Lower lobe of right lung (tissue), 2 donors: ENCODE measurements around the gene USP21. TPM values are rescaled to one million over a fixed set of nuclear protein-coding genes. Genes with fewer than 3 reads are reported as not detected.

ENCODE experiments used
- ATAC-seq, 2 donors: fragments of 200-7000 bp; cut with Tn5 transposase; one replicate each; pipeline ENCODE4 v1.9.1; 2020 to 2022; ENCODE audit warnings: mild to moderate bottlenecking in 2 of 2, moderate library complexity in 2 of 2
- DNase-seq: peaks from one replicate; pipeline ENCODE4 v3.0.0-alpha.2; 2020
- H3K27ac ChIP-seq: fragments of 200-600 bp; one replicate; pipeline ENCODE4 v1.8.0; 2022
- H3K27me3 ChIP-seq: fragments of 200-600 bp; one replicate; pipeline ENCODE4 v1.8.0; 2022; ENCODE audit warnings: low read depth
- H3K36me3 ChIP-seq: fragments of 200-600 bp; one replicate; pipeline ENCODE4 v1.8.0; 2022; ENCODE audit warnings: mild to moderate bottlenecking
- H3K4me1 ChIP-seq: fragments of 200-600 bp; one replicate; pipeline ENCODE4 v1.8.0; 2022
- H3K4me3 ChIP-seq: fragments of 200-600 bp; one replicate; pipeline ENCODE4 v1.8.0; 2022; ENCODE audit warnings: mild to moderate bottlenecking
- H3K9me3 ChIP-seq: fragments of 200-600 bp; one replicate; pipeline ENCODE4 v1.8.0; 2022
- intact Hi-C: fragments of 100-400 bp; cut with DNase I; formaldehyde crosslinking; loops from one replicate; pipeline ENCODE4 v1.11.0; 2022
- total RNA-seq: library from RNA; stranded (reverse); fragmentation: NEBNext Ultra II Directional; extraction: Animal tissue kit (Norgen Biotek cat#: 25700); gene quantifications from one replicate; pipeline ENCODE4 v1.2.1, GENCODE V29; 2021
- TF ChIP-seq, protein P1 (sequence below): fragments of 200-600 bp; IDR thresholded peaks from one replicate; pipeline ENCODE4 v1.8.0; 2022; ENCODE audit warnings: antibody characterized with exemption, mild to moderate bottlenecking
- donor health status: DM: no; HTN: yes; CAD: no; lungs with severe emphysema.

The USP21 gene
- total RNA-seq, 1 donor from 2014 or later, result 32.2 TPM

- no peak for DNase-seq
- H3K36me3 ChIP-seq, result peaks cover 53% of the 10 kb centered on the region
- H3K27ac ChIP-seq, result no peak overlapping the region
Observed at GRCh38 chr1:161162052-161162451, 2.8 kb downstream of the USP21 start.

DNA sequence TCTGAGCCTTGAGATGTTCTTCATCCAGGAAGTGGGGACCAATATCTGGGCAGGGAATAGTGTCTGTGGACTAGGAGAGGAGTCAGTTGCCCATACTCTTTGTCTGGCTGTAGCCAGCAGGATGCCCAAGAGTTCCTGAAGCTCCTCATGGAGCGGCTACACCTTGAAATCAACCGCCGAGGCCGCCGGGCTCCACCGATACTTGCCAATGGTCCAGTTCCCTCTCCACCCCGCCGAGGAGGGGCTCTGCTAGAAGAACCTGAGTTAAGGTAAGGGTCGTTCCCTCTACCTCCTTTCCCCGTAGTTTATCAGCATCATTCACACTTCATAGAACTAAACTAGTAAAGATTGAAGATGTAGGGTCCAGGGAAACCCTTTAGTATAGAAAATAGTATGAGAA, 3.5 kb downstream of the USP21 start:
- H3K27me3 ChIP-seq, result no peaks in the 10 kb centered on the region
- no peak overlapping the region for H3K4me3 ChIP-seq
- H3K4me1 ChIP-seq, result peaks cover 55% of the 10 kb centered on the region
- DNase-seq, result no peak
- H3K27ac ChIP-seq, result no peak overlapping the region
- ATAC-seq, result no peak
- TF ChIP-seq, protein P1, sequence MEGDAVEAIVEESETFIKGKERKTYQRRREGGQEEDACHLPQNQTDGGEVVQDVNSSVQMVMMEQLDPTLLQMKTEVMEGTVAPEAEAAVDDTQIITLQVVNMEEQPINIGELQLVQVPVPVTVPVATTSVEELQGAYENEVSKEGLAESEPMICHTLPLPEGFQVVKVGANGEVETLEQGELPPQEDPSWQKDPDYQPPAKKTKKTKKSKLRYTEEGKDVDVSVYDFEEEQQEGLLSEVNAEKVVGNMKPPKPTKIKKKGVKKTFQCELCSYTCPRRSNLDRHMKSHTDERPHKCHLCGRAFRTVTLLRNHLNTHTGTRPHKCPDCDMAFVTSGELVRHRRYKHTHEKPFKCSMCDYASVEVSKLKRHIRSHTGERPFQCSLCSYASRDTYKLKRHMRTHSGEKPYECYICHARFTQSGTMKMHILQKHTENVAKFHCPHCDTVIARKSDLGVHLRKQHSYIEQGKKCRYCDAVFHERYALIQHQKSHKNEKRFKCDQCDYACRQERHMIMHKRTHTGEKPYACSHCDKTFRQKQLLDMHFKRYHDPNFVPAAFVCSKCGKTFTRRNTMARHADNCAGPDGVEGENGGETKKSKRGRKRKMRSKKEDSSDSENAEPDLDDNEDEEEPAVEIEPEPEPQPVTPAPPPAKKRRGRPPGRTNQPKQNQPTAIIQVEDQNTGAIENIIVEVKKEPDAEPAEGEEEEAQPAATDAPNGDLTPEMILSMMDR, result no peak
- H3K9me3 ChIP-seq, result no peaks in the 10 kb centered on the region
- H3K36me3 ChIP-seq, result peaks cover 45% of the 10 kb centered on the region
- intact Hi-C loops, result no loop called here

More at GRCh38 chr1:161162052-161162451, 2.8 kb downstream of the USP21 start:
- Histone ChIP-seq H3K9me3 (no peaks in the 10 kb centered on the region), H3K4me3 (no peak overlapping the region), H3K27me3 (no peaks in the 10 kb centered on the region), H3K4me1 (peaks cover 48% of the 10 kb centered on the region)
- TF ChIP-seq, protein P1, result no peak
- intact Hi-C loops, result no loop called here
- ATAC-seq, result no peak

DNA sequence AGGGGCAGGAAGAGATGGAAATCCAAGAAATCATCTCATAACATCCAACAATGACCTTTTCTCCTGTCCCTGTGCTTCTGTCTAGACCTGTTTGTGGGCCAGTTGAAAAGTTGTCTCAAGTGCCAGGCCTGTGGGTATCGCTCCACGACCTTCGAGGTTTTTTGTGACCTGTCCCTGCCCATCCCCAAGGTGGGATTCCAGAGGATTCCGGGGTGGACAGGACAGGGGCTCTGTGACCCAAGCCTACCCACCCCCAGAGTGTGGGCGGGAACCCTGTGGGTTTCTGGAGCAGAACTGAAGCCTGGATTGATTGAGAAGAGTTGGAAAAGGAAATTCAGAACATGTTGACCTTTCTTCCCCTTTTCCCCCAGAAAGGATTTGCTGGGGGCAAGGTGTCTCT, 4.5 kb downstream of the USP21 start:
- no peak overlapping the region for H3K4me3 ChIP-seq
- TF ChIP-seq, protein P1, result no peak
- no peak overlapping the region for H3K27ac ChIP-seq
- no peaks in the 10 kb centered on the region for H3K9me3 ChIP-seq
- H3K4me1 ChIP-seq, result peaks cover 50% of the 10 kb centered on the region
- DNase-seq, result no peak
- intact Hi-C loops, result no loop called here
- no peaks in the 10 kb centered on the region for H3K27me3 ChIP-seq
- no peak for ATAC-seq
- peaks cover 39% of the 10 kb centered on the region for H3K36me3 ChIP-seq

- H3K36me3 ChIP-seq, result peaks cover 50% of the 10 kb centered on the region
- intact Hi-C loops, result no loop called here
- DNase-seq, result no peak
Observed at GRCh38 chr1:161164901-161165610, 5.8 kb downstream of the USP21 start.

DNA sequence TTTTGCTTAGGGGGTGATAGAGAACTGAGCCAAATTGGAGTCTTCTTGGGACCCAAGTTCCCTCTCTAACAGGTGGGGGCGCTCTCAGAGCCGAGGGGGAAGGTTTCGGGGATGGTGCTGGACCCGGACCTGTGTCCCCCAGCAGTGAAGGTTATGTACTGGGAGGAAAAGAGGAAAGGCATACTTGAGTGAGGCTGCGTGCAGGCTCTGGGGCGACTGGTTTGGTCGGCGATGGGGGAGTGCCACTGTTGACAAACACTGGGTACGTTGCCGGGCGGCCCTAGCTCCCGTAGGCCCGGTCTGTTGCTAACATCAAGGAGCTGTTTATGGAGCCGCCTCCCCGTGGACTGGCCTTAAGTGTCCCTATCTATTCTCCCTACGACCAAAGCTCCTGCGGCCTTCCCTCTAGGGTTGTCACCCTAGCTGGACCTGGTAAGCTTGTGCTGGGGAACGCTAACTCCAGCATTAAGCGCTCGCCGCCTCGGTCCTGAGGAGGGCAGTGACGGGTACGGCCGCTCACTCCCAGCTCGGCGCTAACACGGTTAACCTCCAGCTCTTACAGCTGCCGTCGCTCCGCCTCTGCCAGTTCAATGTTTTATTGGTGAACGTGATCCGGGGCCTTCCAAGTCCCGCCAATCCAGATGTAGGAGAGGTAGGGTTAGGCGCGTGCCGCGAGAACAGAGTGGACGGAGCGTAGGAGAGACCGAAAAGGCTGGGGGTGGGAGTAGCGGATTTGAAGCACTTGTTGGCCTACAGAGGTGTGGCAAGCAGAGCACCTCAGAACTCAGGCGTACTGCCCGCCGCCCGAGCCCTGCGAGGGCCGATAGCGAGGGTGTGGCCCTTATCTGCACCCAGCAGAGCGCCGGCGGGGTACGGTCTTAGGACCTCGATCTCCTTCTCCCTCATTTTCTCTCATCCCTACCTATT, 6.7 kb downstream of the USP21 start, which contains the start of gene PPOX:
TSS of gene PPOX (plus strand) at position 685 of the 927 bp plus-strand sequence. CDS start 422 bp downstream, outside the sequence.
- Histone ChIP-seq H3K27me3 (no peaks in the 10 kb centered on the region), H3K36me3 (peaks cover 55% of the 10 kb centered on the region), H3K9me3 (no peaks in the 10 kb centered on the region), H3K4me3 (peak within 1 kb of the TSS; percentile 78), H3K4me1 (peaks cover 32% of the 10 kb centered on the region), H3K27ac (peak within 1 kb of the TSS; percentile 94)
- intact Hi-C loops, result no loop called here
- peak; percentile 97 to 98 for ATAC-seq
- DNase-seq, result peak; percentile 98
- TF ChIP-seq, protein P1, result peak; percentile 39

More at GRCh38 chr1:161164901-161165610, 5.8 kb downstream of the USP21 start:
- Histone ChIP-seq H3K27ac (peak overlapping the region; percentile 94), H3K4me1 (peaks cover 42% of the 10 kb centered on the region), H3K27me3 (no peaks in the 10 kb centered on the region), H3K9me3 (no peaks in the 10 kb centered on the region), H3K4me3 (peak overlapping the region; percentile 78)
- no peak for ATAC-seq
- TF ChIP-seq, protein P1, result no peak
